Transverse colon (tissue), 4 donors: Measurements from ENCODE around the gene DZIP3.

Experiments used
- CTCF ChIP-seq, 5 experiments: fragments of 200-600 bp in 3 of 5; fragments of 450-650 bp in 2 of 5; sonication (generic) in 3 of 5; IDR thresholded peaks; 1 replicate in 2 of 5; 2 replicates in 3 of 5; pipeline ENCODE4 v1.5.1; 2016 to 2017; ENCODE audit warnings: antibody characterized with exemption in 5 of 5, inconsistent platforms in 3 of 5, mild to moderate bottlenecking in 2 of 5, moderate library complexity in 1 of 5
- EP300 ChIP-seq: sonication (generic); formaldehyde crosslinking; IDR thresholded peaks from one replicate; pipeline ENCODE4 v1.6.1; 2017; ENCODE audit warnings: antibody characterized with exemption, low read depth
- POLR2A ChIP-seq: fragments of 450-650 bp; IDR thresholded peaks from one replicate; pipeline ENCODE4 v1.6.1; 2016; ENCODE audit warnings: antibody characterized with exemption, mild to moderate bottlenecking, moderate library complexity
- POLR2AphosphoS5 ChIP-seq, 3 donors: sonication (generic); formaldehyde crosslinking; IDR thresholded peaks; one replicate each; pipeline ENCODE4 v1.6.1; 2016; ENCODE audit warnings: antibody characterized with exemption in 3 of 3

- TF ChIP-seq EP300 (no peak), CTCF (IDR thresholded peaks at IDR 0.05) (no peak), POLR2AphosphoS5 (IDR thresholded peaks at IDR 0.05) (no peak), POLR2A (no peak)
Observed at GRCh38 chr3:108588601-108589000, 921 bp upstream of the DZIP3 start.
